Endothelial cell of umbilical vein (primary cell): ENCODE results near the gene COX6B1. TPM values are rescaled to one million over a fixed set of nuclear protein-coding genes. Genes with fewer than 3 reads are reported as not detected.

Source experiments
- BruUV-seq: library from RNA; stranded (reverse); fragments of 400-500 nt; replicated peaks from 2 replicates; lab custom pipeline; 2021; lab: Mats Ljungman, UMichigan
- CTCF ChIA-PET: fragments of 300-600, 350-600 bp; sonication (Branson Sonifier 250); formaldehyde crosslinking; loops from one replicate; lab custom pipeline; 2021; ENCODE audit warnings: antibody characterized with exemption, inconsistent platforms; lab: Charles Lee
- POLR2A ChIA-PET: fragments of 300-600, 350-600 bp; sonication (Branson Sonifier 250); formaldehyde crosslinking; loops from one replicate; lab custom pipeline; 2021; ENCODE audit warnings: antibody characterized with exemption, inconsistent platforms; lab: Charles Lee
- DNase-seq: peaks from one replicate; pipeline ENCODE4 v3.0.0-alpha.2; 2011; ENCODE audit warnings: low read depth, low spot score
- FAIRE-seq: peaks from 2 replicates; lab custom pipeline; 2011; peaks lifted over from hg19 to GRCh38; lab: Jason Lieb, UNC
- H2AFZ ChIP-seq: 2 replicates; pipeline ENCODE4 v1.6.0; 2012; ENCODE audit warnings: low read depth, low read length, control low read depth, inconsistent platforms
- H3K27ac ChIP-seq: 2 replicates; pipeline ENCODE4 v1.5.1; 2011; ENCODE audit warnings: low read depth, mild to moderate bottlenecking, control low read depth, low read length, moderate library complexity; ENCODE audit not compliant: insufficient read depth
- H3K27me3 ChIP-seq, 2 experiments: 2 replicates each; pipeline versions ENCODE4 v1.6.0 to v1.6.1; 2011; ENCODE audit warnings: low read length in 2 of 2, mixed read lengths in 1 of 2; ENCODE audit not compliant: control insufficient read depth in 2 of 2, insufficient read depth in 2 of 2
- H3K36me3 ChIP-seq, 2 experiments: 2 replicates in 1 of 2; 3 replicates in 1 of 2; pipeline ENCODE4 v1.5.1; 2011; ENCODE audit warnings: low read length in 2 of 2, mild to moderate bottlenecking in 1 of 2, moderate library complexity in 1 of 2; ENCODE audit not compliant: control insufficient read depth in 2 of 2, insufficient read depth in 2 of 2; ENCODE audit errors: extremely low read depth in 1 of 2
- H3K4me1 ChIP-seq: 3 replicates; pipeline ENCODE4 v1.5.1; 2011; ENCODE audit warnings: mild to moderate bottlenecking, low read length; ENCODE audit not compliant: control insufficient read depth, insufficient read depth; ENCODE audit errors: extremely low read depth
- H3K4me2 ChIP-seq: 2 replicates; pipeline ENCODE4 v1.6.1; 2011; ENCODE audit warnings: low read length, control low read depth, mixed read lengths; ENCODE audit not compliant: insufficient read depth
- H3K4me3 ChIP-seq, 3 experiments: fragments of 200-600 bp in 1 of 3; sonication (generic), shearing (Covaris generic) in 1 of 3; replicated peaks in 1 of 3; 2 replicates each; pipeline ENCODE4 v1.5.1; 2011 to 2016; ENCODE audit warnings: control low read depth in 3 of 3, low read length in 3 of 3, mild to moderate bottlenecking in 2 of 3, inconsistent platforms in 1 of 3, low read depth in 1 of 3, moderate library complexity in 1 of 3; ENCODE audit not compliant: insufficient read depth in 1 of 3
- H3K79me2 ChIP-seq: 2 replicates; pipeline ENCODE4 v1.6.0; 2012; ENCODE audit warnings: low read length, inconsistent platforms; ENCODE audit not compliant: control insufficient read depth, insufficient read depth
- H3K9ac ChIP-seq: replicated peaks from 2 replicates; pipeline ENCODE3; 2011; ENCODE audit warnings: low read length, control low read depth; ENCODE audit not compliant: insufficient read depth; ENCODE audit errors: extremely low read depth
- H3K9me1 ChIP-seq: replicated peaks from 3 replicates; pipeline ENCODE4 v1.6.0; 2011; ENCODE audit warnings: mild to moderate bottlenecking, low read length; ENCODE audit not compliant: control insufficient read depth, insufficient read depth; ENCODE audit errors: extremely low read depth
- H3K9me3 ChIP-seq: replicated peaks from 2 replicates; pipeline ENCODE4 v1.5.1; 2012; ENCODE audit warnings: low read length, inconsistent platforms; ENCODE audit not compliant: control insufficient read depth, insufficient read depth
- H4K20me1 ChIP-seq: replicated peaks from 2 replicates; pipeline ENCODE3; 2011; ENCODE audit warnings: mild to moderate bottlenecking, low read length; ENCODE audit not compliant: control insufficient read depth, insufficient read depth; ENCODE audit errors: extremely low read depth
- CTCF ChIP-seq, 2 donors: IDR thresholded peaks; 1 replicate in 1 of 2; 2 replicates in 1 of 2; pipeline ENCODE4 v1.5.1; 2011; ENCODE audit warnings: low read length in 2 of 2, mild to moderate bottlenecking in 2 of 2, moderate library complexity in 2 of 2, control low read depth in 1 of 2, inconsistent platforms in 1 of 2, low read depth in 1 of 2; ENCODE audit not compliant: insufficient read depth in 1 of 2; ENCODE audit errors: extremely low read depth in 1 of 2
- EZH2 ChIP-seq: IDR thresholded peaks from 2 replicates; pipeline ENCODE4 v1.6.1; 2012; ENCODE audit warnings: borderline replicate concordance, low read depth, mild to moderate bottlenecking, moderate library complexity, low read length, inconsistent platforms; ENCODE audit not compliant: severe bottlenecking
- FOS ChIP-seq: IDR thresholded peaks from 2 replicates; pipeline ENCODE4 v1.6.1; 2011; ENCODE audit warnings: mild to moderate bottlenecking, low read length, moderate library complexity, borderline replicate concordance; ENCODE audit not compliant: insufficient read depth
- GATA2 ChIP-seq: IDR thresholded peaks from 2 replicates; pipeline ENCODE4 v1.7.0; 2011; ENCODE audit warnings: low read depth, mild to moderate bottlenecking, moderate library complexity, mixed read lengths, low read length; ENCODE audit not compliant: insufficient read length, insufficient read depth
- JUN ChIP-seq: IDR thresholded peaks from 2 replicates; pipeline ENCODE4 v1.6.1; 2011; ENCODE audit warnings: borderline replicate concordance, low read depth; ENCODE audit not compliant: insufficient read length, insufficient read depth
- MAX ChIP-seq: IDR thresholded peaks from 2 replicates; pipeline ENCODE4 v1.6.1; 2011; ENCODE audit not compliant: insufficient read depth, insufficient read length
- MYC ChIP-seq: IDR thresholded peaks from one replicate; pipeline ENCODE4 v1.6.1; 2011; ENCODE audit warnings: mild to moderate bottlenecking, low read depth, low read length
- POLR2A ChIP-seq: IDR thresholded peaks from 2 replicates; pipeline ENCODE4 v1.6.1; 2012; ENCODE audit warnings: low read depth, mild to moderate bottlenecking, control low read depth, low read length
- POLR2AphosphoS5 ChIP-seq: IDR thresholded peaks from 2 replicates; pipeline ENCODE4 v1.6.1; 2012; ENCODE audit warnings: low read depth, mild to moderate bottlenecking, control low read depth, low read length, moderate library complexity; ENCODE audit not compliant: insufficient read depth
- dilution Hi-C: fragments of 300-500 bp; cut with MboI; formaldehyde crosslinking; loops from one replicate; pipeline ENCODE4 v1.15.0; 2019; ENCODE audit warnings: low sequenced_read_pairs; ENCODE audit not compliant: extremely low pct_ligation_motif_present
- intact Hi-C: fragments of 100-400 bp; cut with micrococcal nuclease; formaldehyde crosslinking; loops from one replicate; pipeline ENCODE4 v1.10.0; 2022
- polyA plus RNA-seq, 4 experiments: library from polyadenylated mRNA; depleted of rRNA in 3 of 4; stranded (reverse) in 3 of 4; unstranded in 1 of 4; fragments of >200 nt; gene quantifications; 2 replicates each; pipeline versions ENCODE4 v1.2.1 to v1.2.3, GENCODE V29; 2011 to 2012; ENCODE audit warnings: missing spikeins in 1 of 4
- total RNA-seq: library from RNA; stranded (reverse); gene quantifications from 2 replicates; pipeline ENCODE4 v1.2.3, GENCODE V29; 2021

Gene COX6B1
- total and polyA plus RNA-seq, 2 donors (not counting 3 experiments of a cell fraction or from before 2014, with no cell fraction given) = 327 to 692 TPM

DNA sequence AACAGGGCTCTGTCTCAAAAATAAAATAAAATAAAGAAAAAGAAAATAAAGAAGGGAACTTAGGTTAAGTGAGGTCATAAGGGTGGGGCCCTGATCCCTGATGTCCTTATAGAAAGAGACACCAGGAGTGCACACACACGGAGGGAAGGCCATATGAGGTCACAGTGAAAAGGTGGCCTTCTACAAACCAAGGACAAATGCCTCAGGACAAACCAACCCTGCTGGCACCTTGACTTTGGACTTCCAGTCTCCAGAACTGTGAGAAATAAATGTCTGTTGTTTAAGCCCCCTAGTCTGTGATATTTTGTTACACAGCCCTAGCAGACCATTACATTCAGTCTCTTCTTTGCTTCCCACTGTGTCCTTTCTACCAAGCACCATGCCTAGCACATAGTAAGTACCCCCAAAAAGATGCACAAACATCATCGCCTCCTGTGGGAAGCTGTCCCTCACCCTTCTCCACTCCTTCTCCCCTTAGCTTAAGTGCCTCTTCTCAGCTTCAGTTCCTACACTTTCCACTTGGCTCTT lies 47.8 kb downstream of the COX6B1 start:
- ChIA-PET CTCF (interaction anchor here (6.8 kb wide), 1 partner anchor 124 kb away, joined by 54 read pairs; no protein-coding TSS in a partner anchor), POLR2A (no interaction called here)
- Histone ChIP-seq H3K36me3 (no peaks in the 10 kb centered on the region), H4K20me1 (no peaks in the 10 kb centered on the region), H3K9me3 (no peaks in the 10 kb centered on the region), H3K27me3 (no peaks in the 10 kb centered on the region), H3K9ac (no peak overlapping the region), H3K4me1 (no peaks in the 10 kb centered on the region), H3K9me1 (no peaks in the 10 kb centered on the region), H3K27ac (no peak overlapping the region), H2AFZ (no peak overlapping the region), H3K4me3 (no peak overlapping the region), H3K4me2 (no peak overlapping the region), H3K79me2 (no peaks in the 10 kb centered on the region)
- no peak for FAIRE-seq
- intact Hi-C loops (no loop called here), dilution Hi-C loops (no loop called here)
- DNase-seq = no peak
- no TSS peak for BruUV-seq
- TF ChIP-seq EZH2 (no peak), MYC (no peak), GATA2 (no peak), JUN (no peak), MAX (no peak), FOS (no peak), CTCF (IDR thresholded peaks at IDR 0.05; ENCODE audit: extremely low read depth in 1 of 2, insufficient read depth in 1 of 2, low read depth in 1 of 2, low read length in 2 of 2) (no peak), POLR2AphosphoS5 (no peak), POLR2A (no peak)
